ENCODE results near the gene FKBP1C. TPM values are rescaled to one million over a fixed set of nuclear protein-coding genes. Genes with fewer than 3 reads are reported as not detected.

Gene FKBP1C
- total and polyA plus RNA-seq, 10 of the 15 experiments (the other 5 are each of a cell fraction or from before 2014, with no cell fraction given): 0.42 to 5.5 (median 1.5) TPM

GRCh38 chr6:63261820-63262219, 50.6 kb downstream of the FKBP1C start:
- intact Hi-C loops (cut with micrococcal nuclease; ENCODE audit: unreplicated experiment): no loop called here
- H3K36me3 ChIP-seq (ENCODE audit: control insufficient read depth in 2 of 2, insufficient read depth in 2 of 2, low read length in 1 of 2): no peaks in the 10 kb centered on the region
- FAIRE-seq (no peak), ATAC-seq (peak; percentile 86), DNase-seq (ENCODE audit: low read depth, low spot score) (no peak)
- no peak overlapping the region for H3K4me3 ChIP-seq
- no peaks in the 10 kb centered on the region for H3K9me3 ChIP-seq (replicated peaks; ENCODE audit: control insufficient read depth, insufficient read depth, low read length)
- no TSS peak for BruUV-seq (replicated peaks)
- H4K20me1 ChIP-seq (ENCODE audit: control insufficient read depth, insufficient read depth): no peaks in the 10 kb centered on the region
- WGBS (ENCODE audit: insufficient coverage, insufficient replicate concordance, low lambda C conversion rate, missing lambda C conversion rate): 27% methylated on average over 3 of the region's 3 CpGs
- in situ Hi-C loops (cut with MboI): no loop called here
- no peak overlapping the region for H3K4me2 ChIP-seq (ENCODE audit: control insufficient read depth, insufficient read depth)
- ChIA-PET RAD21 (ENCODE audit: unreplicated experiment) (no interaction called here), POLR2A (no interaction called here), CTCF (interaction anchor here (0.6 to 1.4 kb wide), 4 partner anchors 10 to 524 kb away, joined by 3 read pairs; no protein-coding TSS in a partner anchor), SMC1A (ENCODE audit: uncharacterized antibody, unreplicated experiment) (interaction anchor here (0.7 to 1.3 kb wide), 5 partner anchors 10 to 235 kb away, joined by 3 to 4 read pairs (median 3); no protein-coding TSS in a partner anchor)
- H3K4me1 ChIP-seq (ENCODE audit: control insufficient read depth, insufficient read depth, low read length): no peaks in the 10 kb centered on the region
- H3K9ac ChIP-seq (ENCODE audit: control insufficient read depth, insufficient read depth, low read length): no peak overlapping the region
- no peaks in the 10 kb centered on the region for H3K27me3 ChIP-seq (replicated peaks in 1 of 2; ENCODE audit: control insufficient read depth in 2 of 2, insufficient read depth in 2 of 2, low read length in 1 of 2)
- no peaks in the 10 kb centered on the region for H3K79me2 ChIP-seq (ENCODE audit: control insufficient read depth, insufficient read depth, low read length)
- H3K27ac ChIP-seq (ENCODE audit: control insufficient read depth, insufficient read depth): no peak overlapping the region
- no peak overlapping the region for H2AFZ ChIP-seq (ENCODE audit: control insufficient read depth, low read depth, low read length)
- TF ChIP-seq BCLAF1 (IDR thresholded peaks at IDR 0.05) (no peak), KAT2A (conservative IDR thresholded peaks at IDR 0.05; ENCODE audit: control insufficient read depth, low read depth, low read length) (no peak), SPI1 (IDR thresholded peaks at IDR 0.05; ENCODE audit: borderline replicate concordance, insufficient read depth, low read depth, low read length) (peak; percentile 84), SP1 (IDR thresholded peaks at IDR 0.05; ENCODE audit: low read depth, low read length) (no peak), ZBED1 (IDR thresholded peaks at IDR 0.05; ENCODE audit: borderline replicate concordance) (no peak), MEF2B (IDR thresholded peaks at IDR 0.05; ENCODE audit: partially characterized antibody, poor library complexity, severe bottlenecking) (no peak), IKZF2 (IDR thresholded peaks at IDR 0.05) (peak in 1 of 2 experiments; percentile 17; a peak in 2 of 4 replicates), NR2F1 (conservative IDR thresholded peaks at IDR 0.05) (peak; percentile 58), IRF4 (IDR thresholded peaks at IDR 0.05; ENCODE audit: low read depth, low read length) (0 out of 2 replicates have a peak, but pooled peaks have one; percentile 27), SRF (IDR thresholded peaks at IDR 0.05; ENCODE audit: low read depth in 2 of 2, low read length in 2 of 2) (no peak), ATF7 (IDR thresholded peaks at IDR 0.05; ENCODE audit: low read depth) (no peak), ZNF24 (IDR thresholded peaks at IDR 0.05) (no peak), MTA2 (IDR thresholded peaks at IDR 0.05; ENCODE audit: low read depth) (peak; percentile 47; the same call in 1 of the 2 replicates), CBX3 (IDR thresholded peaks at IDR 0.05; ENCODE audit: borderline replicate concordance, low read depth) (no peak), ZBTB33 (IDR thresholded peaks at IDR 0.05) (no peak), DPF2 (IDR thresholded peaks at IDR 0.05) (0 out of 2 replicates have a peak, but pooled peaks have one; percentile 41), PAX8 (IDR thresholded peaks at IDR 0.05) (no peak)
- TF ChIP-seq, protein P1, sequence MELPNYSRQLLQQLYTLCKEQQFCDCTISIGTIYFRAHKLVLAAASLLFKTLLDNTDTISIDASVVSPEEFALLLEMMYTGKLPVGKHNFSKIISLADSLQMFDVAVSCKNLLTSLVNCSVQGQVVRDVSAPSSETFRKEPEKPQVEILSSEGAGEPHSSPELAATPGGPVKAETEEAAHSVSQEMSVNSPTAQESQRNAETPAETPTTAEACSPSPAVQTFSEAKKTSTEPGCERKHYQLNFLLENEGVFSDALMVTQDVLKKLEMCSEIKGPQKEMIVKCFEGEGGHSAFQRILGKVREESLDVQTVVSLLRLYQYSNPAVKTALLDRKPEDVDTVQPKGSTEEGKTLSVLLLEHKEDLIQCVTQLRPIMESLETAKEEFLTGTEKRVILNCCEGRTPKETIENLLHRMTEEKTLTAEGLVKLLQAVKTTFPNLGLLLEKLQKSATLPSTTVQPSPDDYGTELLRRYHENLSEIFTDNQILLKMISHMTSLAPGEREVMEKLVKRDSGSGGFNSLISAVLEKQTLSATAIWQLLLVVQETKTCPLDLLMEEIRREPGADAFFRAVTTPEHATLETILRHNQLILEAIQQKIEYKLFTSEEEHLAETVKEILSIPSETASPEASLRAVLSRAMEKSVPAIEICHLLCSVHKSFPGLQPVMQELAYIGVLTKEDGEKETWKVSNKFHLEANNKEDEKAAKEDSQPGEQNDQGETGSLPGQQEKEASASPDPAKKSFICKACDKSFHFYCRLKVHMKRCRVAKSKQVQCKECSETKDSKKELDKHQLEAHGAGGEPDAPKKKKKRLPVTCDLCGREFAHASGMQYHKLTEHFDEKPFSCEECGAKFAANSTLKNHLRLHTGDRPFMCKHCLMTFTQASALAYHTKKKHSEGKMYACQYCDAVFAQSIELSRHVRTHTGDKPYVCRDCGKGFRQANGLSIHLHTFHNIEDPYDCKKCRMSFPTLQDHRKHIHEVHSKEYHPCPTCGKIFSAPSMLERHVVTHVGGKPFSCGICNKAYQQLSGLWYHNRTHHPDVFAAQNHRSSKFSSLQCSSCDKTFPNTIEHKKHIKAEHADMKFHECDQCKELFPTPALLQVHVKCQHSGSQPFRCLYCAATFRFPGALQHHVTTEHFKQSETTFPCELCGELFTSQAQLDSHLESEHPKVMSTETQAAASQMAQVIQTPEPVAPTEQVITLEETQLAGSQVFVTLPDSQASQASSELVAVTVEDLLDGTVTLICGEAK (IDR thresholded peaks at IDR 0.05; ENCODE audit: borderline replicate concordance): no peak

Data from GM12878 (cell line).